ENCODE results near the gene DCXR. TPM values are rescaled to one million over a fixed set of nuclear protein-coding genes. Genes with fewer than 3 reads are reported as not detected.

DCXR gene
- total RNA-seq, 1 donor from 2014 or later, result 106 TPM

- H3K4me1 ChIP-seq, result peaks cover 24% of the 10 kb centered on the region
- H3K9me3 ChIP-seq, result no peaks in the 10 kb centered on the region
- peaks cover 0 to 60% of the 10 kb centered on the region in 2 donors for H3K36me3 ChIP-seq
- TF ChIP-seq, protein P1, sequence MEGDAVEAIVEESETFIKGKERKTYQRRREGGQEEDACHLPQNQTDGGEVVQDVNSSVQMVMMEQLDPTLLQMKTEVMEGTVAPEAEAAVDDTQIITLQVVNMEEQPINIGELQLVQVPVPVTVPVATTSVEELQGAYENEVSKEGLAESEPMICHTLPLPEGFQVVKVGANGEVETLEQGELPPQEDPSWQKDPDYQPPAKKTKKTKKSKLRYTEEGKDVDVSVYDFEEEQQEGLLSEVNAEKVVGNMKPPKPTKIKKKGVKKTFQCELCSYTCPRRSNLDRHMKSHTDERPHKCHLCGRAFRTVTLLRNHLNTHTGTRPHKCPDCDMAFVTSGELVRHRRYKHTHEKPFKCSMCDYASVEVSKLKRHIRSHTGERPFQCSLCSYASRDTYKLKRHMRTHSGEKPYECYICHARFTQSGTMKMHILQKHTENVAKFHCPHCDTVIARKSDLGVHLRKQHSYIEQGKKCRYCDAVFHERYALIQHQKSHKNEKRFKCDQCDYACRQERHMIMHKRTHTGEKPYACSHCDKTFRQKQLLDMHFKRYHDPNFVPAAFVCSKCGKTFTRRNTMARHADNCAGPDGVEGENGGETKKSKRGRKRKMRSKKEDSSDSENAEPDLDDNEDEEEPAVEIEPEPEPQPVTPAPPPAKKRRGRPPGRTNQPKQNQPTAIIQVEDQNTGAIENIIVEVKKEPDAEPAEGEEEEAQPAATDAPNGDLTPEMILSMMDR (IDR thresholded peaks at IDR 0.05), result no peak
- TF ChIP-seq POLR2A (IDR thresholded peaks at IDR 0.05) (no peak), POLR2AphosphoS5 (IDR thresholded peaks at IDR 0.05; ENCODE audit: insufficient read depth in 1 of 2, low read depth in 1 of 2) (no peak)
- H3K27me3 ChIP-seq, result no peaks in the 10 kb centered on the region
- H3K4me3 ChIP-seq, result no peak overlapping the region
- intact Hi-C loops (cut with DNase I), result no loop called here
- DNase-seq (ENCODE audit: extremely low spot score in 2 of 2), result no peak
- no peak overlapping the region for H3K27ac ChIP-seq
Observed at GRCh38 chr17:82061047-82061925, 23.8 kb upstream of the DCXR start.

- H3K9me3 ChIP-seq, result no peaks in the 10 kb centered on the region
- no peak overlapping the region for H3K4me3 ChIP-seq
- H3K4me1 ChIP-seq, result peaks cover 18% of the 10 kb centered on the region
- H3K36me3 ChIP-seq, result peaks cover 0 to 67% of the 10 kb centered on the region in 2 donors
- TF ChIP-seq, protein P1 (IDR thresholded peaks at IDR 0.05), result no peak
- no peak for TF ChIP-seq POLR2A (IDR thresholded peaks at IDR 0.05)
- TF ChIP-seq POLR2AphosphoS5 (IDR thresholded peaks at IDR 0.05; ENCODE audit: insufficient read depth in 1 of 2, low read depth in 1 of 2), result no peak
- DNase-seq (ENCODE audit: extremely low spot score in 2 of 2), result no peak
- intact Hi-C loops (cut with DNase I), result no loop called here
- no peaks in the 10 kb centered on the region for H3K27me3 ChIP-seq
- no peak overlapping the region for H3K27ac ChIP-seq
Observed at GRCh38 chr17:82060614-82061013, 23.1 kb upstream of the DCXR start.

DNA sequence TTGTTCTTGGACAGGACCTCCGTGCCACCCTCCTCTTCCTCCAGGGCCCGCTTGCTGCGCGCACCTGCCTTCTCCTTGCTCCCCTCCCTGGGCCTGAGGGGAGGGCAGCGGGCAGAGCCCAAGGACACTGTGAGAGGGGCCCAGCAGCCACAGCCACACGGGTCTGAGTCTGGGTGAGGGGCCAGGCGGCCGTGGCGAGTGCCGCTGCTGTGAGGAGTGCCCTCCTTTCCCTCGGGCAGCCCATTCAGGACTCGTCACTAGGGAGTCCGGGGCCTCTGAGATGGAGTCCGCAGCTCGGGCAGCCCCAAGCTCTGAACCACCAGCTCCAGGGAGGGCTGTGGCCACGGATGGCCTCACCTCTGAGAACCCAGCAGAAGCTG is 22.5 kb upstream of the DCXR start:
- Histone ChIP-seq H3K36me3 (peaks cover 0 to 72% of the 10 kb centered on the region in 2 donors), H3K4me3 (no peak overlapping the region), H3K27ac (no peak overlapping the region), H3K27me3 (no peaks in the 10 kb centered on the region), H3K4me1 (peaks cover 17% of the 10 kb centered on the region), H3K9me3 (no peaks in the 10 kb centered on the region)
- intact Hi-C loops (cut with DNase I), result no loop called here
- TF ChIP-seq, protein P1 (IDR thresholded peaks at IDR 0.05), result no peak
- TF ChIP-seq POLR2A (IDR thresholded peaks at IDR 0.05), result no peak
- no peak for DNase-seq (ENCODE audit: extremely low spot score in 2 of 2)

GRCh38 chr17:82059272-82060000 is 21.9 kb upstream of the DCXR start:
- Histone ChIP-seq H3K36me3 (peaks cover 0 to 78% of the 10 kb centered on the region in 2 donors), H3K4me3 (no peak overlapping the region), H3K27me3 (no peaks in the 10 kb centered on the region), H3K9me3 (no peaks in the 10 kb centered on the region), H3K27ac (no peak overlapping the region), H3K4me1 (peaks cover 11% of the 10 kb centered on the region)
- TF ChIP-seq POLR2AphosphoS5 (IDR thresholded peaks at IDR 0.05; ENCODE audit: insufficient read depth in 1 of 2, low read depth in 1 of 2) (no peak), POLR2A (IDR thresholded peaks at IDR 0.05) (no peak)
- TF ChIP-seq, protein P1 (IDR thresholded peaks at IDR 0.05), result no peak
- no peak for DNase-seq (ENCODE audit: extremely low spot score in 2 of 2)
- intact Hi-C loops (cut with DNase I), result no loop called here
